Astrocyte (in vitro differentiated cells and primary cell): Measurements from ENCODE around the gene MEGF11. TPM values are rescaled to one million over a fixed set of nuclear protein-coding genes. Genes with fewer than 3 reads are reported as not detected.
A peak's percentile ranks its signal among the peaks of the same experiment; 100 is the strongest.

Source experiments
- DNase-seq: peaks from one replicate; pipeline ENCODE4 v3.0.0-alpha.2; 2010; ENCODE audit warnings: low read depth
- FAIRE-seq: peaks from 2 replicates; lab custom pipeline; 2011; peaks lifted over from hg19 to GRCh38; lab: Jason Lieb, UNC
- H2AFZ ChIP-seq: 2 replicates; pipeline ENCODE4 v1.6.0; 2012; ENCODE audit warnings: low read depth, low read length, inconsistent platforms
- H3K27ac ChIP-seq: 2 replicates; pipeline ENCODE4 v1.5.1; 2011; ENCODE audit warnings: low read depth, low read length, inconsistent platforms
- H3K27me3 ChIP-seq: 2 replicates; pipeline ENCODE4 v1.6.0; 2011; ENCODE audit warnings: low read length, inconsistent platforms; ENCODE audit not compliant: insufficient read depth
- H3K36me3 ChIP-seq: 2 replicates; pipeline ENCODE4 v1.5.1; 2011; ENCODE audit warnings: low read length, inconsistent platforms; ENCODE audit not compliant: insufficient read depth
- H3K4me1 ChIP-seq: 2 replicates; pipeline ENCODE4 v1.5.1; 2011; ENCODE audit warnings: low read length, inconsistent platforms; ENCODE audit not compliant: insufficient read depth
- H3K4me2 ChIP-seq: 2 replicates; pipeline ENCODE4 v1.6.0; 2012; ENCODE audit warnings: low read length, inconsistent platforms
- H3K4me3 ChIP-seq: 2 replicates; pipeline ENCODE4 v1.5.1; 2011; ENCODE audit warnings: low read depth, mild to moderate bottlenecking, low read length, inconsistent platforms; ENCODE audit not compliant: insufficient read depth
- H3K79me2 ChIP-seq: 2 replicates; pipeline ENCODE4 v1.6.0; 2012; ENCODE audit warnings: mild to moderate bottlenecking, low read length, inconsistent platforms; ENCODE audit not compliant: insufficient read depth
- H3K9ac ChIP-seq: 2 replicates; pipeline ENCODE4 v1.6.0; 2012; ENCODE audit warnings: mild to moderate bottlenecking, low read length, inconsistent platforms
- H3K9me3 ChIP-seq: 2 replicates; pipeline ENCODE4 v1.5.1; 2012; ENCODE audit warnings: low read depth, mild to moderate bottlenecking, low read length, inconsistent platforms; ENCODE audit not compliant: insufficient read depth
- H4K20me1 ChIP-seq: 2 replicates; pipeline ENCODE4 v1.6.0; 2012; ENCODE audit warnings: low read length, inconsistent platforms; ENCODE audit not compliant: insufficient read depth
- H3K27ac Mint-ChIP-seq: one replicate; pipeline ENCODE4 v1.8.0; 2021; ENCODE audit warnings: mild to moderate bottlenecking, mixed read lengths; ENCODE audit not compliant: unreplicated experiment
- H3K27me3 Mint-ChIP-seq: one replicate; pipeline ENCODE4 v1.8.0; 2021; ENCODE audit warnings: low read depth, mixed read lengths; ENCODE audit not compliant: unreplicated experiment
- H3K36me3 Mint-ChIP-seq: one replicate; pipeline ENCODE4 v1.8.0; 2021; ENCODE audit warnings: low read depth, mixed read lengths; ENCODE audit not compliant: unreplicated experiment
- H3K4me1 Mint-ChIP-seq: one replicate; pipeline ENCODE4 v1.8.0; 2021; ENCODE audit warnings: low read depth, mixed read lengths; ENCODE audit not compliant: unreplicated experiment
- H3K4me3 Mint-ChIP-seq: one replicate; pipeline ENCODE4 v1.8.0; 2021; ENCODE audit warnings: mild to moderate bottlenecking, moderate library complexity, mixed read lengths; ENCODE audit not compliant: unreplicated experiment
- H3K9me3 Mint-ChIP-seq: one replicate; pipeline ENCODE4 v1.8.0; 2021; ENCODE audit warnings: mild to moderate bottlenecking, mixed read lengths; ENCODE audit not compliant: unreplicated experiment
- CTCF ChIP-seq: IDR thresholded peaks from 2 replicates; pipeline ENCODE4 v1.5.1; 2011; ENCODE audit warnings: low read depth, mild to moderate bottlenecking, inconsistent platforms, low read length, moderate library complexity; ENCODE audit not compliant: insufficient read depth
- EZH2 ChIP-seq: IDR thresholded peaks from 2 replicates; pipeline ENCODE4 v1.6.1; 2012; ENCODE audit warnings: mild to moderate bottlenecking, low read length, inconsistent platforms; ENCODE audit not compliant: insufficient read depth
- total RNA-seq: library from RNA; stranded (reverse); gene quantifications from 2 replicates; pipeline ENCODE4 v1.2.1, GENCODE V29; 2021

Gene MEGF11
- total RNA-seq, 1 donor from 2014 or later, result 0.16 TPM

- peaks cover 12% of the 10 kb centered on the region for H3K4me1 Mint-ChIP-seq
- no peak for FAIRE-seq
- no peak overlapping the region for H3K4me3 ChIP-seq
- peaks cover 5% of the 10 kb centered on the region for H3K27me3 ChIP-seq
- no peak overlapping the region for H3K27ac Mint-ChIP-seq
- H4K20me1 ChIP-seq, result no peaks in the 10 kb centered on the region
- H3K79me2 ChIP-seq, result no peaks in the 10 kb centered on the region
- H3K4me3 Mint-ChIP-seq, result no peak overlapping the region
- H3K27ac ChIP-seq, result no peak overlapping the region
- H3K9ac ChIP-seq, result no peak overlapping the region
- H3K36me3 ChIP-seq, result no peaks in the 10 kb centered on the region
- H3K9me3 Mint-ChIP-seq, result no peaks in the 10 kb centered on the region
- no peak overlapping the region for H3K4me2 ChIP-seq
- peaks cover 12% of the 10 kb centered on the region for H3K27me3 Mint-ChIP-seq
- H2AFZ ChIP-seq, result no peak overlapping the region
- H3K4me1 ChIP-seq, result peaks cover 3% of the 10 kb centered on the region
- no peak for TF ChIP-seq EZH2
- no peaks in the 10 kb centered on the region for H3K9me3 ChIP-seq
- H3K36me3 Mint-ChIP-seq, result no peaks in the 10 kb centered on the region
- DNase-seq, result peak; percentile 60
These were observed 301.0 kb downstream of the MEGF11 start for GRCh38 chr15:65952391-65953053.

- Mint-ChIP-seq H3K36me3 (no peaks in the 10 kb centered on the region), H3K9me3 (no peaks in the 10 kb centered on the region), H3K27ac (no peak overlapping the region), H3K4me3 (no peak overlapping the region), H3K27me3 (peaks cover 18% of the 10 kb centered on the region), H3K4me1 (peaks cover 14% of the 10 kb centered on the region)
- no peak overlapping the region for H3K27ac ChIP-seq
- FAIRE-seq (no peak), DNase-seq (no peak)
- no peaks in the 10 kb centered on the region for H4K20me1 ChIP-seq
- H3K4me1 ChIP-seq, result peaks cover 3% of the 10 kb centered on the region
- H3K79me2 ChIP-seq, result no peaks in the 10 kb centered on the region
- TF ChIP-seq EZH2, result no peak
- TF ChIP-seq CTCF, result no peak
- H3K27me3 ChIP-seq, result peaks cover 4% of the 10 kb centered on the region
- H2AFZ ChIP-seq, result no peak overlapping the region
- no peaks in the 10 kb centered on the region for H3K36me3 ChIP-seq
- no peak overlapping the region for H3K9ac ChIP-seq
- no peaks in the 10 kb centered on the region for H3K9me3 ChIP-seq
- H3K4me3 ChIP-seq, result no peak overlapping the region
- no peak overlapping the region for H3K4me2 ChIP-seq
These were observed 302.5 kb downstream of the MEGF11 start for GRCh38 chr15:65951007-65951406.

GRCh38 chr15:65949491-65949890, 304.1 kb downstream of the MEGF11 start:
- FAIRE-seq, result no peak

More at GRCh38 chr15:65949491-65949890, 304.1 kb downstream of the MEGF11 start:
- H3K4me2 ChIP-seq, result no peak overlapping the region
- no peak overlapping the region for H3K27ac ChIP-seq
- H3K27ac Mint-ChIP-seq, result no peak overlapping the region
- no peaks in the 10 kb centered on the region for H3K9me3 ChIP-seq
- H3K27me3 Mint-ChIP-seq, result peaks cover 26% of the 10 kb centered on the region
- peaks cover 4% of the 10 kb centered on the region for H3K27me3 ChIP-seq
- no peak overlapping the region for H2AFZ ChIP-seq
- no peaks in the 10 kb centered on the region for H3K36me3 ChIP-seq
- H3K9ac ChIP-seq, result no peak overlapping the region
- no peak for DNase-seq
- no peaks in the 10 kb centered on the region for H4K20me1 ChIP-seq
- H3K4me1 ChIP-seq, result peaks cover 3% of the 10 kb centered on the region
- no peak overlapping the region for H3K4me3 Mint-ChIP-seq
- H3K4me1 Mint-ChIP-seq, result peaks cover 12% of the 10 kb centered on the region
- no peak for TF ChIP-seq EZH2
- TF ChIP-seq CTCF, result no peak
- H3K4me3 ChIP-seq, result no peak overlapping the region
- no peaks in the 10 kb centered on the region for H3K9me3 Mint-ChIP-seq
- H3K79me2 ChIP-seq, result no peaks in the 10 kb centered on the region
- H3K36me3 Mint-ChIP-seq, result no peaks in the 10 kb centered on the region
